MCF 10A (cell line): ENCODE measurements around the gene MYO10. TPM values are rescaled to one million over a fixed set of nuclear protein-coding genes. Genes with fewer than 3 reads are reported as not detected.

Experiments
- BruUV-seq: library from RNA; stranded (reverse); fragments of 400-500 nt; replicated peaks from 2 replicates; lab custom pipeline; 2021; lab: Mats Ljungman, UMichigan
- CTCF ChIA-PET: fragments of 300-600 bp; sonication (Branson Sonifier 250); formaldehyde crosslinking; extraction: SDS; loops from one replicate; lab custom pipeline; 2021; ENCODE audit warnings: antibody characterized with exemption, inconsistent platforms; lab: Yijun Ruan, JAX
- POLR2A ChIA-PET: fragments of 300-600, 350-650 bp; sonication (Branson Sonifier 250); formaldehyde crosslinking; extraction: SDS; loops from one replicate; lab custom pipeline; 2020; ENCODE audit warnings: antibody characterized with exemption, inconsistent platforms; lab: Yijun Ruan, JAX
- DNase-seq: peaks from one replicate; pipeline ENCODE4 v3.0.0-alpha.2; 2018; ENCODE audit not compliant: unreplicated experiment
- H3K27ac Mint-ChIP-seq: one replicate; pipeline ENCODE4 v1.8.0; 2022; ENCODE audit warnings: mild to moderate bottlenecking, low read depth, mixed read lengths; ENCODE audit not compliant: unreplicated experiment
- H3K27me3 Mint-ChIP-seq: one replicate; pipeline ENCODE4 v1.8.0; 2022; ENCODE audit warnings: mixed read lengths; ENCODE audit not compliant: insufficient read depth, unreplicated experiment
- H3K36me3 Mint-ChIP-seq: one replicate; pipeline ENCODE4 v1.8.0; 2022; ENCODE audit warnings: mild to moderate bottlenecking, moderate library complexity, mixed read lengths; ENCODE audit not compliant: insufficient read depth, unreplicated experiment
- H3K4me1 Mint-ChIP-seq: one replicate; pipeline ENCODE4 v1.8.0; 2022; ENCODE audit warnings: mixed read lengths; ENCODE audit not compliant: insufficient read depth, unreplicated experiment
- H3K4me3 Mint-ChIP-seq: one replicate; pipeline ENCODE4 v1.8.0; 2022; ENCODE audit warnings: mild to moderate bottlenecking, moderate library complexity, mixed read lengths; ENCODE audit not compliant: unreplicated experiment
- H3K9me3 Mint-ChIP-seq: one replicate; pipeline ENCODE4 v1.8.0; 2022; ENCODE audit warnings: mixed read lengths; ENCODE audit not compliant: unreplicated experiment
- intact Hi-C: fragments of 100-400 bp; cut with micrococcal nuclease; formaldehyde crosslinking; loops from 2 replicates; pipeline ENCODE4 v1.14.1; 2022
- total RNA-seq: library from RNA; stranded (reverse); gene quantifications from 2 replicates; pipeline ENCODE4 v1.2.3, GENCODE V29; 2022
- TF ChIP-seq, protein P1 (sequence below): fragments of 200-600 bp; IDR thresholded peaks from one replicate; pipeline ENCODE4 v1.8.0; 2022; ENCODE audit warnings: antibody characterized with exemption, mild to moderate bottlenecking; ENCODE audit not compliant: unreplicated experiment

The MYO10 gene
- total RNA-seq, 1 experiment from 2014 or later = 35.7 TPM

GRCh38 chr5:16953729-16954128, 17.6 kb upstream of the MYO10 start:
- no TSS peak for BruUV-seq
- Mint-ChIP-seq H3K9me3 (no peaks in the 10 kb centered on the region), H3K4me1 (peaks cover 11% of the 10 kb centered on the region), H3K36me3 (no peaks in the 10 kb centered on the region), H3K4me3 (no peak overlapping the region), H3K27me3 (no peaks in the 10 kb centered on the region), H3K27ac (no peak overlapping the region)
- TF ChIP-seq, protein P1, sequence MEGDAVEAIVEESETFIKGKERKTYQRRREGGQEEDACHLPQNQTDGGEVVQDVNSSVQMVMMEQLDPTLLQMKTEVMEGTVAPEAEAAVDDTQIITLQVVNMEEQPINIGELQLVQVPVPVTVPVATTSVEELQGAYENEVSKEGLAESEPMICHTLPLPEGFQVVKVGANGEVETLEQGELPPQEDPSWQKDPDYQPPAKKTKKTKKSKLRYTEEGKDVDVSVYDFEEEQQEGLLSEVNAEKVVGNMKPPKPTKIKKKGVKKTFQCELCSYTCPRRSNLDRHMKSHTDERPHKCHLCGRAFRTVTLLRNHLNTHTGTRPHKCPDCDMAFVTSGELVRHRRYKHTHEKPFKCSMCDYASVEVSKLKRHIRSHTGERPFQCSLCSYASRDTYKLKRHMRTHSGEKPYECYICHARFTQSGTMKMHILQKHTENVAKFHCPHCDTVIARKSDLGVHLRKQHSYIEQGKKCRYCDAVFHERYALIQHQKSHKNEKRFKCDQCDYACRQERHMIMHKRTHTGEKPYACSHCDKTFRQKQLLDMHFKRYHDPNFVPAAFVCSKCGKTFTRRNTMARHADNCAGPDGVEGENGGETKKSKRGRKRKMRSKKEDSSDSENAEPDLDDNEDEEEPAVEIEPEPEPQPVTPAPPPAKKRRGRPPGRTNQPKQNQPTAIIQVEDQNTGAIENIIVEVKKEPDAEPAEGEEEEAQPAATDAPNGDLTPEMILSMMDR = no peak
- CTCF ChIA-PET = interaction anchor here (0.9 kb wide), 1 partner anchor 279 kb away, joined by 6 read pairs; no protein-coding TSS in a partner anchor
- intact Hi-C loops = no loop called here
- POLR2A ChIA-PET = no interaction called here
- no peak for DNase-seq

GRCh38 chr5:16952968-16953671, 17.0 kb upstream of the MYO10 start:
- Mint-ChIP-seq H3K9me3 (no peaks in the 10 kb centered on the region), H3K36me3 (no peaks in the 10 kb centered on the region), H3K27ac (no peak overlapping the region), H3K27me3 (no peaks in the 10 kb centered on the region), H3K4me1 (peaks cover 11% of the 10 kb centered on the region), H3K4me3 (no peak overlapping the region)
- DNase-seq = no peak
- ChIA-PET CTCF (interaction anchor here (0.5 to 1.3 kb wide), 3 partner anchors 11 to 1191 kb away, joined by 3 read pairs; no protein-coding TSS in a partner anchor), POLR2A (interaction anchor here (0.6 kb wide), 1 partner anchor 103 kb away, joined by 4 read pairs; no protein-coding TSS in a partner anchor)
- intact Hi-C loops = no loop called here
- BruUV-seq = no TSS peak
- TF ChIP-seq, protein P1 = no peak

GRCh38 chr5:16946725-16947124, 10.6 kb upstream of the MYO10 start:
- H3K4me1 Mint-ChIP-seq = peaks cover 5% of the 10 kb centered on the region
- no peaks in the 10 kb centered on the region for H3K27me3 Mint-ChIP-seq
- DNase-seq = no peak
- no peaks in the 10 kb centered on the region for H3K9me3 Mint-ChIP-seq
- TF ChIP-seq, protein P1 = no peak
- no TSS peak for BruUV-seq
- H3K36me3 Mint-ChIP-seq = no peaks in the 10 kb centered on the region
- no peak overlapping the region for H3K4me3 Mint-ChIP-seq
- H3K27ac Mint-ChIP-seq = no peak overlapping the region
- intact Hi-C loops = no loop called here
- POLR2A ChIA-PET = no interaction called here
- CTCF ChIA-PET = interaction anchor here (0.9 kb wide), 1 partner anchor 10 kb away, joined by 3 read pairs; no protein-coding TSS in a partner anchor

DNA sequence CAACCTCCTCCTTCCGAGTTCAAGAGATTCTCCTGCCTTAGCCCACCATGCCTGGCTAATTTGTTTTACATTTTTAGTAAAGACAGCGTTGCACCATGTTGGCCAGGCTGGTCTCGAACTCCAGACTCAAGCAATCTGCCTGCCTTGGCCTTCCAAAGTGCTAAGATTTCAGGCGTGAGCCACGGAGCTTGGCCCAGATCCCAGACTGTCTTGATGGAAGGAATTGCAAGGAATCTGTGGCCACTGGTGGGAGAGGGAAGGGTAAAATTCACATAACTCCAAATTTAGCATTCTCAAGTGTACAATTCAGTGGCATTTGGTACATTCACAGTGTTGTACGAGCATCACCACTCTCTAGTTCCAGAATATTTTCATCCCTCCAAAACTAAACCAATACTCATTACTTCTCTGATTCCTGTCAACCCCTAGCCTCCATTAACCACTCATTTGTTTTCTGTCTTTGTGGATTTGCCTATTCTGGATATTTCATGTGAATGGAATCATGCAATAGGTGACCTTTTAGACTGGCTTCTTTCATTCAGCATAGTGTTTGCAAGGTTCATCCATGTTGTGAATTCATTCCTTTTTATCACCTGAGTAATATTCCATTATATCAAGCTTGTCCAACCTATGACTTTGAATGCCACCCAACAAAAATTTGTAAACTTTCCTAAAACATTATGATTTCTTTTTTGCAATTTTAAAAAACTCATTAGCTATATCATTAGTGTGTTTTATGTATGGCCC, 8.9 kb upstream of the MYO10 start:
- ChIA-PET POLR2A (no interaction called here), CTCF (interaction anchor here (0.5 to 5.5 kb wide), 3 partner anchors 223 to 258 kb away, joined by 4 to 26 read pairs (median 5); no protein-coding TSS in a partner anchor)
- peaks cover 5% of the 10 kb centered on the region for H3K4me1 Mint-ChIP-seq

More for the DNA sequence above, 8.9 kb upstream of the MYO10 start:
- Mint-ChIP-seq H3K27ac (no peak overlapping the region), H3K36me3 (no peaks in the 10 kb centered on the region), H3K27me3 (peaks cover 9% of the 10 kb centered on the region), H3K4me3 (no peak overlapping the region), H3K9me3 (no peaks in the 10 kb centered on the region)
- no peak for DNase-seq
- intact Hi-C loops = no loop called here
- TF ChIP-seq, protein P1 = no peak
- BruUV-seq = no TSS peak
